C4-2B (cell line): Measurements from ENCODE around the gene OSER1.
A peak's percentile ranks its signal among the peaks of the same experiment; 100 is the strongest.

Experiments
- H3K27ac ChIP-seq: fragments of 450-650 bp; 2 replicates; pipeline ENCODE4 v1.5.1; 2017
- CTCF ChIP-seq: fragments of 450-650 bp; conservative IDR thresholded peaks from 2 replicates; pipeline ENCODE4 v1.5.1; 2017; ENCODE audit warnings: mild to moderate bottlenecking
- ZFX ChIP-seq: fragments of 450-650 bp; IDR thresholded peaks from 2 replicates; pipeline ENCODE4 v1.6.1; 2017

Gene OSER1

GRCh38 chr20:44204832-44205215, 5.7 kb downstream of the OSER1 start:
- TF ChIP-seq ZFX, result no peak
- peak overlapping the region; percentile 87 for H3K27ac ChIP-seq

GRCh38 chr20:44204156-44204831, 6.3 kb downstream of the OSER1 start:
- TF ChIP-seq ZFX (no peak), CTCF (no peak)
- peak overlapping the region; percentile 87 for H3K27ac ChIP-seq

- TF ChIP-seq CTCF, result no peak
- no peak for TF ChIP-seq ZFX
- no peak overlapping the region for H3K27ac ChIP-seq
These were observed 7.4 kb downstream of the OSER1 start for GRCh38 chr20:44203161-44203560.

- H3K27ac ChIP-seq, result no peak overlapping the region
- TF ChIP-seq ZFX, result no peak
- TF ChIP-seq CTCF, result no peak
These were observed 9.6 kb downstream of the OSER1 start for GRCh38 chr20:44200983-44201382.

- TF ChIP-seq ZFX (no peak), CTCF (no peak)
- no peak overlapping the region for H3K27ac ChIP-seq
These were observed 10.2 kb downstream of the OSER1 start for GRCh38 chr20:44200371-44200770.

- H3K27ac ChIP-seq, result no peak overlapping the region
These were observed 10.7 kb downstream of the OSER1 start for GRCh38 chr20:44199877-44200276.

GRCh38 chr20:44198872-44199271, 11.7 kb downstream of the OSER1 start:
- TF ChIP-seq CTCF (no peak), ZFX (no peak)

More at GRCh38 chr20:44199877-44200276, 10.7 kb downstream of the OSER1 start:
- TF ChIP-seq ZFX, result no peak
- TF ChIP-seq CTCF, result no peak

GRCh38 chr20:44196271-44196670, 14.3 kb downstream of the OSER1 start:
- TF ChIP-seq CTCF, result no peak; the same call in 1 of the 2 replicates
- no peak for TF ChIP-seq ZFX
- no peak overlapping the region for H3K27ac ChIP-seq

More at GRCh38 chr20:44198872-44199271, 11.7 kb downstream of the OSER1 start:
- no peak overlapping the region for H3K27ac ChIP-seq
